Measurements from ENCODE around the gene PTPN23. TPM values are rescaled to one million over a fixed set of nuclear protein-coding genes. Genes with fewer than 3 reads are reported as not detected.

Gene PTPN23
- total RNA-seq, 2 experiments from 2014 or later = 13.6 to 40.0 TPM

- CTCF ChIA-PET (ENCODE audit: unreplicated experiment) = no interaction called here
- no TSS peak for BruUV-seq (replicated peaks)
- H3K4me2 ChIP-seq (ENCODE audit: low read length) = no peak overlapping the region
- intact Hi-C loops (cut with micrococcal nuclease; ENCODE audit: unreplicated experiment) = no loop called here
- no peak for DNase-seq (ENCODE audit: low spot score)
- no peaks in the 10 kb centered on the region for H3K9me3 ChIP-seq (ENCODE audit: low read length)
- no peaks in the 10 kb centered on the region for H4K20me1 ChIP-seq (ENCODE audit: insufficient read depth, low read length)
- peaks cover 60% of the 10 kb centered on the region for H3K36me3 ChIP-seq (ENCODE audit: insufficient read depth, low read length)
- POLR2A ChIA-PET = no interaction called here
- H2AFZ ChIP-seq (ENCODE audit: low read length) = no peak overlapping the region
- H3K79me2 ChIP-seq (ENCODE audit: insufficient read depth, low read depth, low read length) = no peaks in the 10 kb centered on the region
- no peak overlapping the region for H3K27ac ChIP-seq (ENCODE audit: low read depth, low read length, poor library complexity, severe bottlenecking)
- peaks cover 10% of the 10 kb centered on the region for H3K4me1 ChIP-seq (ENCODE audit: insufficient read depth, low read length, poor library complexity, severe bottlenecking)
- TF ChIP-seq, protein P1, sequence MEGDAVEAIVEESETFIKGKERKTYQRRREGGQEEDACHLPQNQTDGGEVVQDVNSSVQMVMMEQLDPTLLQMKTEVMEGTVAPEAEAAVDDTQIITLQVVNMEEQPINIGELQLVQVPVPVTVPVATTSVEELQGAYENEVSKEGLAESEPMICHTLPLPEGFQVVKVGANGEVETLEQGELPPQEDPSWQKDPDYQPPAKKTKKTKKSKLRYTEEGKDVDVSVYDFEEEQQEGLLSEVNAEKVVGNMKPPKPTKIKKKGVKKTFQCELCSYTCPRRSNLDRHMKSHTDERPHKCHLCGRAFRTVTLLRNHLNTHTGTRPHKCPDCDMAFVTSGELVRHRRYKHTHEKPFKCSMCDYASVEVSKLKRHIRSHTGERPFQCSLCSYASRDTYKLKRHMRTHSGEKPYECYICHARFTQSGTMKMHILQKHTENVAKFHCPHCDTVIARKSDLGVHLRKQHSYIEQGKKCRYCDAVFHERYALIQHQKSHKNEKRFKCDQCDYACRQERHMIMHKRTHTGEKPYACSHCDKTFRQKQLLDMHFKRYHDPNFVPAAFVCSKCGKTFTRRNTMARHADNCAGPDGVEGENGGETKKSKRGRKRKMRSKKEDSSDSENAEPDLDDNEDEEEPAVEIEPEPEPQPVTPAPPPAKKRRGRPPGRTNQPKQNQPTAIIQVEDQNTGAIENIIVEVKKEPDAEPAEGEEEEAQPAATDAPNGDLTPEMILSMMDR (conservative IDR thresholded peaks at IDR 0.05; ENCODE audit: low read length) = no peak
- no peak for TF ChIP-seq EZH2phosphoT487 (IDR thresholded peaks at IDR 0.05; ENCODE audit: borderline replicate concordance, low read depth, low read length)
- no peaks in the 10 kb centered on the region for H3K9me2 ChIP-seq (ENCODE audit: insufficient read depth, low read length)
- H3K4me3 ChIP-seq (ENCODE audit: low read depth, low read length, poor library complexity, severe bottlenecking) = no peak overlapping the region
Observed at GRCh38 chr3:47419083-47420043, 38.5 kb downstream of the PTPN23 start.

- Histone ChIP-seq H3K27ac (ENCODE audit: low read depth, low read length, poor library complexity, severe bottlenecking) (no peak overlapping the region), H3K36me3 (ENCODE audit: insufficient read depth, low read length) (peaks cover 58% of the 10 kb centered on the region), H3K9me3 (ENCODE audit: low read length) (no peaks in the 10 kb centered on the region), H3K4me2 (ENCODE audit: low read length) (no peak overlapping the region), H3K79me2 (ENCODE audit: insufficient read depth, low read depth, low read length) (no peaks in the 10 kb centered on the region), H3K4me1 (ENCODE audit: insufficient read depth, low read length, poor library complexity, severe bottlenecking) (peaks cover 10% of the 10 kb centered on the region), H3K4me3 (ENCODE audit: low read depth, low read length, poor library complexity, severe bottlenecking) (no peak overlapping the region), H2AFZ (ENCODE audit: low read length) (no peak overlapping the region), H3K9me2 (ENCODE audit: insufficient read depth, low read length) (no peaks in the 10 kb centered on the region), H4K20me1 (ENCODE audit: insufficient read depth, low read length) (no peaks in the 10 kb centered on the region)
- no TSS peak for BruUV-seq (replicated peaks)
- POLR2A ChIA-PET = no interaction called here
- CTCF ChIA-PET (ENCODE audit: unreplicated experiment) = no interaction called here
- intact Hi-C loops (cut with micrococcal nuclease; ENCODE audit: unreplicated experiment) = no loop called here
- no peak for DNase-seq (ENCODE audit: low spot score)
- no peak for TF ChIP-seq EZH2phosphoT487 (IDR thresholded peaks at IDR 0.05; ENCODE audit: borderline replicate concordance, low read depth, low read length)
- TF ChIP-seq, protein P1 (conservative IDR thresholded peaks at IDR 0.05; ENCODE audit: low read length) = no peak
Observed at GRCh38 chr3:47420044-47420430, 39.2 kb downstream of the PTPN23 start.
